Non-pigmented ciliary epithelial cell (primary cell): ENCODE results near the gene ASXL3.
A peak's percentile ranks its signal among the peaks of the same experiment; 100 is the strongest.

Experiments
- DNase-seq: peaks from one replicate; pipeline ENCODE4 v3.0.0-alpha.2; 2010; ENCODE audit warnings: low read depth

ASXL3 gene

DNA sequence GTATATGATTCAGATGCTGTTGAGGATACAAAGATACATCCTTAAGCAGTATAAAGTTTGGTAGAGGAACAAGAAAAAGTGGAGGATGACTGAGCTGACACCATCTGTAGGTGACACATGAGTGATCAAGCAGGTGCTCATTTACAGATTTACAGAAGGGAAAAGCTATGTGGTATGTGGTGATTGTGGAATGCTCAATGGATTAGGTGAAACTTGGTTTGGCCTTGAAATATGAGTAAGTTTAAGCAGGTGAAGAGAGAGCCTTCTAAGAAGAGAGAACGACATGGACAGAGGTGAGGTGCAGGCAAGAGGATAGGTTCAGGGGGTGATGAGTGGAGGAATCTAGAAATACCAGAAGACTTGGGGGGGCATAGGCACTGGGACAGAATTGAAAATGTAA lies 5.9 kb downstream of the ASXL3 start:
- no peak for DNase-seq

DNA sequence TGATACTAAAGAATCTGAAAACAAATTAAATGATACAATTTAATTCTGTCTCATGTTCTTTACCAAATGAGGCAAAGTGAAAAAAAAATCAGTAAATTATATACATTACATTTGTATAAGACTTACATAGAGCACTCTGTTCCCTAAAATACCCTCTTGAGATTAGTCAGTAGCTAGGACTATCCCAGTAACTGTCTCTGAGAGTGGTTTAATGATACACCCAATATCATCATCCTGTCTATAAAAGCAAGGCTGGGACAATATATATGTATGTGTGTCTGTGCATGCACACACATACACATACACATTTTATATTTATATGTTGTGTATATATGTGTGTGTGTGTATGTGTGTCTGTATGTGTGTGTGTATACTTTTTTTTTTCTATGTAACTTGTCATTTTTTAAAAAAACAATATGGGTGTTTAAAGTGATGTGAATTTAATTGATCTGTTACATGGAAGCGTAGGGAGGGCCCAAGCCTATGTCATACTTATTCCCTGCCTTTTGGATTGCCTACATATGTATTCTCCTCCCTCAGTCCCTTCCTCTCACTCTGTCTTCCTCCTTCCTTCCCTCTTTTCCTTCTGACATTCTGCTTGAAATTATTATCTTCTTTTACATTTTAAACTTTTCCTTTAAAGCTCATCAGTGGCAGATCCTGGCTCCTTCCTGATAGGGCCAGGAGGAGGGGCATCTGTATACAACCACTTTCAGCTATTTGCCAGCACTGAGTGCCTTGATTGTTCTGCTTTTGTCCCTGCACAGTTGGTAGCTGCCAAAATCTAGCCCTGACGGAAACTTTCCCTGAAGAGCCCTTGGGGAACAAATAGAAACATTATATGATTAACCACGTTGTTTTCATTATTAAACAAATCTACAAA lies 6.8 kb downstream of the ASXL3 start:
- DNase-seq: no peak

DNA sequence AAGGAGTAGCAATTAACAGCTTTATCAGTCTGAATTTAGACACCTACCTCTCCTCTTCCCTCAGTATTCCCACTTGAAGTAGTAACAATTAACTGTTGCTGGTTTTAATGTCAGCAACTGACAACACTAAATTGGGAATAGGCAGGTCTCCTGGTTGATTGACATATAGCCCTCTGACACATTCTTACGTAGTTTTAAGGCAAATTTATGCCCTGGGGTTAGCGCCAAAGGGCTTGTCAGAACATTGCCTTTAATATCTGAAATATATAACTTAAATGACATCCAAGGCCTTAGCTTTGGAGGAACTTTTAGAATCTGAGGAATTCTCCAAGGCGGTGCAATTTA lies 7.4 kb downstream of the ASXL3 start:
- DNase-seq: no peak

DNA sequence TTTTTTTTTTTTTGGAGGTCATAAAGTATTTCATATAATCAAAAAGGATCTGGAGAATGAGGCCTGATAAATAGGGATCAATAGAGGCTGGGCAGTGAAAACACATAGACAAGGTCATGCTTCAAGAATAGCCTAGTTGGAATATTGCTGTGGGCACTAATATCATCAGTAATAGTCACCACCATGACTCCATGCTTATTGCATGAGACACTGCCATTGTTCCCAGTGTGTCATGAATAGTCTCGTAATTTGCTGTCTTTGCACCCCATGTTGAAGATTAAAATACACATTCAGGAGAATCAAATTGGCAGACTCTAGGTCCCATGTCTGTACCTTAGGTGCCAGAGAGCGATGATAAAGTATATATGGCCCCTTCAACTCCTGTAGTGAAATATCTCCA lies 10.3 kb downstream of the ASXL3 start:
- DNase-seq: no peak

DNA sequence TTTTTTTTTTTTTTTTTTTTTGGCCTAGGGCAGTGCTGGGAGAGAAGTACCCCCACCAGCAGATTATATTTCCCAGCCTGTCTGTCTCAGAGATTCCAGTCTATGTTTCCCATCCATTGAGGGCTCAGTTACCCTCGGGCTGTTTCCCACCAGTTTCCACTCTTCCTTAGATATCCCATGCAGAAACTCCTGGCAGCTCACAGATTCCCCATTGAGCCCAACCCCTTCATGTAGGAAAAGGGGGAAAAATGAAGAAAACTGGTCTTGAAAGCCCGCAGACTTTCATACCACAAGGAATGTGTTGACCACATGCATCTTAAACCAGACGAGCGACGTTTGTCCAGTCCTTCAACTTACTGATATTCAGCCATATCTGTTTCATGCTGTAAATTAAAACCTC lies 15.2 kb downstream of the ASXL3 start:
- DNase-seq: no peak

DNA sequence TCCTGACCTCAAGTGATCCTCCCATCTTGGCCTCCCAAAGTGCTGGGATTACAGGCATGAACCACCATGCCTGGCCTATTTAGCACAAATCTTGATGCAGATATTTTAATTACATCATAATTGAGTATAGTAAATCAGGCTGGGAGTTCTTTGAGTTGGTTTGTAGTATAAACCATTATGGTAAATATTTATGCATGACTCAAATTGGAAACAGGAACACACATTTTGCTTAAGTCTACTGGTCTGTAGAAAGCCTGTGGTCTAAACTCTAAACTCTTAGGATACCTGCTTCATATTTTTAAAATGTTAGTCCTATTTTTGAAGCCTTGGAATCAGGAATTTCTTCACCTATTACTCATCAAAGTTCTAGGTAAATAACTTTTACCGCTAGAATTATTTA lies 16.8 kb downstream of the ASXL3 start:
- DNase-seq: no peak

DNA sequence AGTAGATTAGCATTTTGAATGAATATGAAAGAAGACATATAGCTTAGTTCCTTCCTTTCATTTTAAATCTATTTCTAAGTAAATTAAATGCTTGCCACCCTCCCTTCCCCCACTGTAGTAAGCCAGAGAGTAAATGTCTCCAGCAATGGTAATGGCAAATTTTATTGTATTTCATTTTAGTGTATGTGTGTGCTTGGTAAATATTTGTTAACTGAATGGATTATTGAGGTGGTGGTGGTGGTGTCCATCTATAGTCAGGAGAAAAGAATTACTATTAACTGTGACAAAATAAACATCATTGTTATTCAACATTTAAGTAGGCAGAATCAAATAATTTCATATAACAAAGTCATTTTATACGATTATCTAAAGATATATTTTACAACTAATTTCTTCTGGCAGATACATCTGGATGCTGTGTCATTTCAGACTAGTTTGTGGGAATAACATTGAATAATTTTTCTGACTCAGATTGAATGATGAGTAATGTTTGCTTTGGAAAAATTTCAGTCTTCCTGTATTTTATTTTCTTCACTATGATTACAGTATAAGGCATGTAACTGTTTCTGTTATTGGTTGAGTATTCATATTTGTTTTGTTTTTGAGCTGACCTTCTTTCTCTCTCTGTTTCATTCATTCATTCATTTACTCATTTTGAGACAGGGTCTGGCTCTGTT lies 18.3 kb downstream of the ASXL3 start:
- peak; percentile 26 for DNase-seq

DNA sequence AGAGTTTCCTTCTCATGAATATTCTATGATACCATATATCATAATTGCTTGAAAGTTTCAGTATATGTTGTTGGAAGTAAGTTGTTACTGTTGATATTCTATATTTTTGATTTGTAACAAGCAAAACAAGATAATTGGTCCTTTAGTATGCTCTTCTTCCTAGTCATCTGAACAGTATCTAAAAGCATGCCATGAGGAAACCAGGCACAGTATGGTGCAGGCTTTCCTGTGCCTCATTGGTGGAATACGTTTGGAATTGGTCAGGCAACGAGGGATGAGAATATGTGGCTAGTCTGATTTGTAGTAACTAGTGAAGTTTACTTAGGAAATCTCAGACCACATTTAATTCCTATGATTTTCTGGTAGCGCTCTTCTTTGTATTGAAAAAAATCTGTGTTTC lies 22.8 kb downstream of the ASXL3 start:
- no peak for DNase-seq

DNA sequence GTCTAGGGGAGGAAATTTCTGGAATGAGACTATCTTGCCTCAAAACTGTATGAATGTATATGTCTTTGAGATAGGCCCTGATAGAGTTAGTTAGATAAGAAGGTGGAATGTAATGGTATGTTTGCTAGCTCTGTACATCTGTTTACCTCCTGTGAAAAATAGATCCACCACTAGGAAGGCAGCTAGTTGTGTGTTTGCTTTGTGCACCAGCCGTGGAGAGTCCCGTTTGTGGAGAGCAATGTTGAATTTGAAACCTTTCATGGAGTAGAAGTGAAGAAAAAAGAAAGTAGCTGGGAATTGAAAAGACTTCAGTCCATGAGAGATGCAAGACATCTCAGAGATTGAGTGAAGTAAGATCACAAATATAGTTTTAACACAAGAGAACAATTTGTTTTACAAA lies 25.4 kb downstream of the ASXL3 start:
- no peak for DNase-seq

DNA sequence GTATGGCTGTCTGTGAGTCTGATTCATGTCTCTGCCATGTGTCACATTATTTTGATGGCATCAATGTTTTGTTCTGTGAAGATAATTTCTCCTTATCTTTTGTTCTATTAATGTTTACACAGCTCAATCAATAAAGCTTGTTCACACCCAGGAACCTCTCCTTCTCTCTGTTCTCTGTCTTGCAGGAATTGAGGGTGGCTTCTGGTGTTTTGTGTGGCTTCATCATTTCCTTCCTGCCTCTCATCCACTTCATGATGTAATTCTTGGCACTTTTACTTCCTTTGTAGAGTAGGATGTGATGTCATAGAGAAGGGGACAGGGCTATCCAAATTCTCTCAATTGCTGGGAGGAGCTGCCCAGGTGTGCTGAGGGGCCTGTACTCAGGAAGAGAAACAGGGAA lies 27.2 kb downstream of the ASXL3 start:
- DNase-seq: no peak

DNA sequence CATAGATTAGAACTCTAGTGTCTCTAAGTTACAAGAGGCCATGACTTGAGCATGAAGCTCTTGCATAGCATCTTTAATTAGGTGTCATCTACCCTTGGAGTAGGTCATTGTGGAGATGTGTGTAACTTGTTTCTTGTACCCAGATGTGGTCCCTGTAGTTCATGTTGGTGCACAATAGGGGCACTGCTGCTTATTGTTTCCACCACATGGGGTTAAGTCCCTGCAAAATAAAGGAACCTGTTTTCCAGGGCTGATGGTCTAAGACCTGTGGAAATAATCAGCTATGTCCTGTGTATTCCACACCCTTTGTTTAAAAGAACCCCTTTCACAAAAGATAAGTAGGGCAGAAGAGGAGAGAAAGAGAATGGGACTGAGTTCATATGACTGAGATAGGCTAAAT lies 28.6 kb downstream of the ASXL3 start:
- DNase-seq: no peak

DNA sequence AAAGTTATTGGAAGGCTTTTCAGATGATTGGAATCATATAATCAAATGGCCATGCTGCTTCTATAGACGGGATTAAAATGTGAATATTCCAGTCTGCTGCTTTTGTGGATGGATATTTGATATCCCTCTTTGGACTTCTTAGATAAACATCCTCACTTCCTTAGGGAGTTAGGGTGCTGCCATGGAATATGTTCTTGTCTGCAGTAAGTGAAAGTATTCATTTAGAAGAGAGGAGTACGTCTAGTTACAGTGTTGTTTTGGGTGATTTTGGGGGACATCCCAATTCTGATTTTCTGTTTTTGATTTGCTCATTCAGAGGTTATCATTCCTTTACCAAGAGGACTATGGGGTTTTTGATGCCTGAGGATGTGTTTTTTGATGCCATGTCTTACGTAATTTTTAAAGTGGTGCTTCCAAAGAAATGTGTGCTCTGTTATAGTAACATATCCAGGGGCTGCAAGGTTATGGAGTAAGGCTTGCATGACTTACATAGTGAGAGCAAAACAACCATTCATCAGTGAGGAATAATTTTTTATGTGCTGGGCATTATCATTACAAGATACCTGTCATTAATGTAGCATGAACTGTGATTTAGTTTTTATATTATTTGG lies 33.6 kb downstream of the ASXL3 start:
- no peak for DNase-seq

DNA sequence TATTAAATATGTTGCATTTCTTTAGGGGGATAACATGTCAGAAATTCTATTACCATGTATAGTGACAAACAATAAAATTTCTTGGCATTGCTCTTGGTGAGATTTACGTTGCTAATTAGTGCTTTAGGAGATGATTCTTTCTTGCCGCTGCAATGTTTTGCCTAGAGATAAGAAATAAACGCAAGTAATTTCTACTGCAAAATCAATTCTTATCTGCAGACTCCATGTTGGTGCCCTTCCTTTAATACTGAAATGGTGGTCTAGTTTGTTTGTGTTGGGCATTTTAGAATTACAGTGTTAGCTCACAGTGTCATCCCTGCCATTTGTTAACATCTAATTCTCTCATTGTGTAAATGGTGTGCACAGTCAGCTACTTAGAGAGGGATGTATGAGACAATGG lies 34.6 kb downstream of the ASXL3 start:
- DNase-seq: no peak

DNA sequence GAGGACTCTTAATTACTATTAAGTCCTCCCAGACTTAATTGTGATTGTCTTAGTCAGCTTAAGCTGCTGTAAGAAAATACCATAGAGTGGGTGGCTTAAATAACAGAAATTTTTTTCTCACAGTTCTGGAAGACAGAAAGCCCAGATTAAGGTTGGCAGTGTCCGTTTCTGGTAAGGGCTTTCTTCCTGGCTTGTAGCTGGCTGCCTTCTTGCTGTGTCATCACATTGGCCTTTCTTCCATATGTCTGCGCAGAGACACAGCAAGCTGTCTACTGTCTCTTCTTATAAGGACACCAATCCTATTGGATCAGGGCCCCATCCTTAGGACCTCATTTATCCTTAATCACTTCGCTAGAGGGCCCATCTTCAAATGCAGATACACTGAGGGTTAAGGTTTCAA lies 38.5 kb downstream of the ASXL3 start:
- DNase-seq: no peak

DNA sequence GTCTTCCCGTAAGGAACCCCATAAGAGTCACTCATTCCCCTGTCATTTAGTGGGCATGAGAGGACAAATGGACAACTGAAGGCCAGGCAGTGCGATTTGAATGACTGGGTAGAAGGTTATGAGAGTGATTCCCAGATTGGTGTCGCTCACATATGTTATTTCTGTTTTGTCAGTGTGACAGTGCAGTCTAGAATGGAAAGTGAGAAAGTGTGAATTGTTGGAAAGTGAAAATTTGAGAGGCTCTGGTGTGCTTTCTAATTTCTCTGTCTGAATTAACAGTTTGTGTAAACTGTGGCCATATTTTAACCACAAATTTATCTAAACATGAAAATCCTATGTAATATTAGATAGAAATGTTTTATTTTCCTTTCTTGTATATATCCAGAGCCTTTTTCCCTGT lies 49.1 kb downstream of the ASXL3 start:
- no peak for DNase-seq

DNA sequence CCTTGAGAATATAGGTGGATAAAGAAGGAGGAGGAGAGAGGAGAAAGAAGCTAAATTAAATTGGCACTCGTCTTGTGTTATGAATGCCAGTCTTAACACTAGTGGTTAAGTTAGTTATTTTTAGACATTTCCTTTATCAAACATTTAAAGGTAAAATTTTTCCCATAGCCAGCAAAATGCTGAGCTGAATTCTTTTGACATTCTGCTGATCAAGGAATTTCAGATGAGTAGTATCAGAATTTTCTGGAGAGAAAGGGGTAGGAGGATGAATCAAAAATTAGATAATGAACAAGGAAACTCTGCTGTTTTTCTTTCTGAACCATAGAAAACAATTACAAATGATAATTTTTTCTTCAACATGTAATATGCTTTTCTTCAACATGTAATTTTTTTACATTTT lies 52.5 kb downstream of the ASXL3 start:
- no peak for DNase-seq

DNA sequence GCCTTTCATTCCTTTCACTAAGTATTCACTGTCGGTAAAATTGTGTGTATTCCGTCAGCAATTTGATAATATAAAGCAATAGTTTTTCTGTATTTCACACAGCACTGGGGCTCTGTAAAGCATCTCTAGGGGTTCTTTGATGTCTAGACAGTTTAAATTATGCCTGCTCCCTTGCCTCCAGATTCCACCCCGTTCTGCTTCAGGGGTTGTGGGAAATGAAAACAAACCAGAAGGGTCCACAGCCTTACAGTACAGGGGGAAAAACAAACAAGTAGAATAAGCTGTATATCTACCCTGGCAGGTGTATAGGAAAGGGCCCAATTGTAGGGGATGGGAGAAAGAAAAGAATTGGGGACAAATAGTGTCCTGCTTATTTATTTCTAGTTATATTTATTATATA lies 63.1 kb downstream of the ASXL3 start:
- DNase-seq: no peak

DNA sequence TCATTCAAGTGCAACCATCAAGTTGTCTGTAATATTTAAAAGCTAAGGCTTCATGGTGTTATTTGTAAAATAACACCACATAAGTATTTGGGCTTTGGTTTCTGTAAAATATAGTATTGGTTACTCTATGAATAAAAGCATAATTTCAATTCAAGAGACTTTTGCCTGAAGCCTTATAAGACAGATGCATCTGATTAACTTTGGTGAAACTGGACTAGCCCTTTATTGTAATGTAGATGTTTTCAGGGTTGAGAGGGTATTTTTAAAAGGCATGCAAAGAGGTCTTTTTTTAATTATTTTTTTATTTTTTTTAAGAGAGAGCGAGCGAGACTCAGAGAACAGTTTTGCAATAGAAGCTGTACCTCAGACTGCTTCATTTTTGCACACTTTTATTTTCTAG lies 66.5 kb downstream of the ASXL3 start:
- DNase-seq: no peak

DNA sequence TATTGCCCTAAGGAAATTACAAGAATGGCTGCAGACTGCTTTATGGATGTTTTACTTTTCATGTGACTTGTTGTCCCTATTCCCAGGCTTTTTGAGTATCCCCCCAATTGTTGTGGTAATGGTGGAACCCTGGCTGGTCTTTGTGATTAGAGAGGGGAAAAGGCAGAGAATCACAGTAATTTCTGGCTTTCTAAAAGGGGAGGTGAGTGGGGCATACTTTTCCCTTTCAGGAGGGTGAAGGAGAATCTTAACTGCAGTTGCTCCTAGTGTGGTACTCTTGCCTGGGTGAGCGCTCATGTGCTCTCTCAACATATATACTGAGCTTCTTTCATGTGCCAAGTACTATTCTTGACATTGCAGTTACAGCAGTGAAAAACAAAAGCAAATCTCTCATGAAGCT lies 69.3 kb downstream of the ASXL3 start:
- DNase-seq: no peak

DNA sequence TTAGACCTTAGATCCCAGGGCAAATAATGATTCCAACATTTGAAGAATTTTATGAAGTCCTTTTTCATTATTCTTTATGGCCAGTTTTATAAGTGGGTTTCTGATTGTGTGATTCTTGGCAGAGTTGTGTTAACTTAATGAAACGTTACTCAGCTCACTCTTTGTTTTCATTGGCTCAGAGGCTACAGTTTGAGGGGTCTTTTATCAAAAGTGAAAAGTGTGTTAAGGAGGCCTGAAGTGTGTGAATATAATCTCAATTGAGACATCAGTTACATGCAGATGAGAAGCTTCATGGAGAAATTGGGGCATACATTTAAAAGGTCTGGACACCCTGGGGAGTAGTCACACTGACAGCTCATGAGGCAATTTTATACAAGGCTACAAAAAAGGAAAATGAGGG lies 74.6 kb downstream of the ASXL3 start:
- DNase-seq: no peak

DNA sequence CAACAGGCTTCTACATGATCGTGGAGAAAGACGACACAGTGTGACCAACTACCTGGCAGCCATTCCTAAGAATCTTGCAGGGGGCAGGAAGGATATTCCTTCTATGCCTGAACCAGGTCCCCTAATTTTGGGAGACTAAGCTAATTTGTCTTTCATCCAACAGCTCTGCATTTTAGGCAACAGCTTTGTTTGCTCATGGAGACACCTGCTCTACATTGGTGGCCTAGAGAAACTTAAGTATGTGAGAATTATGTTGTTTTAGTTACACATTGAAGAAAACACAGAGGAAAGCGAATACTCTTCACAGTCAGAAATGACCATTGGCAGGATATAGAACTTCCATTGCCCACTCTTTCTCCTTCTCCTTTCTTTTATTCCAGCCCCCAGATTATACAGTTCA lies 75.2 kb downstream of the ASXL3 start:
- no peak for DNase-seq

DNA sequence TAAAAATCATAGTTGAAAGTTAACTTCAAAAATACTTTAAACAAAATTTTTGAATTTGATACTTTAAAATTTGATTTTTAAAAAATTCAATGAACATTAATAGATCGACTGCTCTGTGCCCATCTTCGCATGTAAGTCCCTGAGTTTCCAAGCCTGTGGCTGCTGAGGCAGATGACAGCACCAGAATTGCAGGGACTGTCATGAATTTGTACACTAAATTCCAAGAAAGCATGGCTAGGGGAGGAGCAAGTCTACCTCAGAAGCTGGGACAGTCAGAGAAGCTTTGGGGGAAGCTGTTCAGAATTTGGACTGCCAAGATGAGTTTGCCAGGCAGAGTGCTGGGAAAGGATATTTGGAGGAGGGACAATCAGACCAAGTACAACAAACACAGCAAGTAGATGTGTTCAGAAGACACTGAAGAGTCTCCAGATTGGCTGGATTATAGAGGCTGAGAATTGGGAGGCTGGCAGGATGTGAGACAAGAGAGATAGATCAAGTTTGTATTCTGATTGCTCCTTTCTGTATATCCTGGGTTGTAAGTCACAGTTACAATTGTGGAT lies 79.0 kb downstream of the ASXL3 start:
- DNase-seq: no peak

DNA sequence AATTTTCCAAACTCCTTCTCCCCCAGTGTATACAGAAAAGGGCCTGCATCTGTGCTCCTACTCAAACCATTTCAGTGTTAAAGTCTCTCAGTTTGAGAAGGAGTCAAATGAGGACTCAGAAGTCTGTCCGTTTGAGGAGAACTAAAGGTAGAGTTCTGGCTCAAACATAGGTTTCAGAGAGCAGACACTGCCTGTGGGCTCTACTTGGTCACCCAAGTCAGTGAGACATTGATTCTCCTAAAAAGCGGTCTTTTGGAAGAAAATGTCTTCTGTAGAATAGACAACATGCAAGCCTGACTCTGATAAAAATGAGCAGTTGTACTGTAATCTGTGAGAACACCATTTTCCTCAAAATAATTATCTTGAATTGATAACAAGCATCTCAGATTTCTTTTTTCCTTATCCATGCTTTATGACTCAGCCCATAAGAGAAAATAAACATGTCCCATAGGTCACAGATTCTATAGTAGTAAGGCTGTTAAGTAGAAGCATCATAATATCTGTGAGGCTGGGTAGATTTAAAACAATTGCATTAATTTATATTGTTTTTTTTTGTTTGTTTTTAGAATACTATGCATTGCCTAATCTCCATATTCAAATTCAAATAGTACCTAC lies 82.8 kb downstream of the ASXL3 start:
- DNase-seq: peak; percentile 4
